H9 (cell line): Measurements from ENCODE around the gene GALNT9. TPM values are rescaled to one million over a fixed set of nuclear protein-coding genes. Genes with fewer than 3 reads are reported as not detected.

Experiments
- DNase-seq: peaks from one replicate; pipeline ENCODE4 v3.0.0-alpha.2; 2017
- H2AFZ ChIP-seq: one replicate; pipeline ENCODE4 v1.6.1; 2013; ENCODE audit warnings: mild to moderate bottlenecking, low read length, control low read depth, moderate library complexity
- H2AK5ac ChIP-seq: 2 replicates; pipeline ENCODE4 v1.6.1; 2013; ENCODE audit warnings: low read length, control low read depth, mixed read lengths; ENCODE audit not compliant: insufficient read length
- H2BK120ac ChIP-seq: one replicate; pipeline ENCODE4 v1.6.1; 2013; ENCODE audit warnings: low read depth, mild to moderate bottlenecking, low read length, control low read depth, inconsistent platforms; ENCODE audit not compliant: poor library complexity, severe bottlenecking
- H2BK12ac ChIP-seq: 2 replicates; pipeline ENCODE4 v1.6.1; 2013; ENCODE audit warnings: low read length, control low read depth, mixed read lengths, low read depth; ENCODE audit not compliant: insufficient read length
- H2BK15ac ChIP-seq: 2 replicates; pipeline ENCODE4 v1.6.1; 2013; ENCODE audit warnings: low read depth, low read length, control low read depth
- H2BK20ac ChIP-seq: one replicate; pipeline ENCODE4 v1.6.1; 2013; ENCODE audit warnings: low read depth, mild to moderate bottlenecking, low read length, control low read depth, inconsistent platforms; ENCODE audit not compliant: poor library complexity, severe bottlenecking
- H2BK5ac ChIP-seq: 2 replicates; pipeline ENCODE4 v1.6.1; 2013; ENCODE audit warnings: low read length, control low read depth, mixed read lengths; ENCODE audit not compliant: insufficient read length
- H3K14ac ChIP-seq: 2 replicates; pipeline ENCODE4 v1.6.1; 2013; ENCODE audit warnings: low read length, control low read depth; ENCODE audit not compliant: insufficient read depth
- H3K18ac ChIP-seq: 2 replicates; pipeline ENCODE4 v1.6.1; 2013; ENCODE audit warnings: low read depth, mild to moderate bottlenecking, mixed read lengths, low read length, control low read depth; ENCODE audit not compliant: insufficient read length
- H3K23ac ChIP-seq: 2 replicates; pipeline ENCODE4 v1.6.1; 2013; ENCODE audit warnings: low read length, control low read depth, mixed read lengths, low read depth; ENCODE audit not compliant: insufficient read length
- H3K23me2 ChIP-seq: 2 replicates; pipeline ENCODE4 v1.6.1; 2013; ENCODE audit warnings: low read depth, mild to moderate bottlenecking, mixed read lengths, low read length, control low read depth; ENCODE audit not compliant: insufficient read length, poor library complexity, severe bottlenecking
- H3K27ac ChIP-seq: 2 replicates; pipeline ENCODE4 v1.5.1; 2013; ENCODE audit warnings: low read length, control low read depth, mixed read lengths, low read depth; ENCODE audit not compliant: insufficient read length
- H3K27me3 ChIP-seq: 2 replicates; pipeline ENCODE4 v1.6.1; 2013; ENCODE audit warnings: low read length, control low read depth, inconsistent platforms; ENCODE audit not compliant: insufficient read depth
- H3K4ac ChIP-seq: 2 replicates; pipeline ENCODE4 v1.6.1; 2013; ENCODE audit warnings: low read depth, mild to moderate bottlenecking, control low read depth, inconsistent platforms, low read length, moderate library complexity
- H3K4me1 ChIP-seq: 2 replicates; pipeline ENCODE4 v1.6.1; 2013; ENCODE audit warnings: low read length, control low read depth, inconsistent platforms; ENCODE audit not compliant: insufficient read depth
- H3K4me2 ChIP-seq: 2 replicates; pipeline ENCODE4 v1.6.1; 2013; ENCODE audit warnings: low read length, control low read depth, mixed read lengths; ENCODE audit not compliant: insufficient read length, insufficient read depth
- H3K56ac ChIP-seq: 2 replicates; pipeline ENCODE4 v1.6.1; 2013; ENCODE audit warnings: low read depth, mild to moderate bottlenecking, mixed read lengths, low read length, control low read depth; ENCODE audit not compliant: insufficient read length
- H3K79me1 ChIP-seq: 2 replicates; pipeline ENCODE4 v1.6.1; 2013; ENCODE audit warnings: low read depth, mild to moderate bottlenecking, moderate library complexity, low read length, control low read depth, inconsistent platforms; ENCODE audit not compliant: insufficient read depth, poor library complexity, severe bottlenecking
- H3K79me2 ChIP-seq: 2 replicates; pipeline ENCODE4 v1.6.1; 2013; ENCODE audit warnings: low read length, control low read depth, inconsistent platforms; ENCODE audit not compliant: insufficient read depth
- H3K9ac ChIP-seq: 2 replicates; pipeline ENCODE4 v1.6.1; 2013; ENCODE audit warnings: low read length, control low read depth, mixed read lengths; ENCODE audit not compliant: insufficient read length; ENCODE audit errors: extremely low read depth
- H3K9me3 ChIP-seq: one replicate; pipeline ENCODE4 v1.6.1; 2013; ENCODE audit warnings: low read depth, low read length, inconsistent platforms; ENCODE audit not compliant: control insufficient read depth
- H3T11ph ChIP-seq: one replicate; pipeline ENCODE4 v1.6.1; 2013; ENCODE audit warnings: mild to moderate bottlenecking, low read length, control low read depth, inconsistent platforms
- H4K20me1 ChIP-seq: one replicate; pipeline ENCODE4 v1.6.1; 2013; ENCODE audit not compliant: control insufficient read depth, insufficient read length, insufficient read depth
- H4K5ac ChIP-seq: 2 replicates; pipeline ENCODE4 v1.6.1; 2013; ENCODE audit warnings: low read depth, mild to moderate bottlenecking, mixed read lengths, low read length, control low read depth; ENCODE audit not compliant: insufficient read length
- H4K8ac ChIP-seq: replicated peaks from 2 replicates; pipeline ENCODE4 v1.6.1; 2013; ENCODE audit warnings: low read length, control low read depth, mixed read lengths, low read depth; ENCODE audit not compliant: insufficient read length
- H4K91ac ChIP-seq: 2 replicates; pipeline ENCODE4 v1.6.1; 2013; ENCODE audit warnings: low read depth, mild to moderate bottlenecking, moderate library complexity, mixed read lengths, low read length, control low read depth; ENCODE audit not compliant: insufficient read length
- H3K27ac Mint-ChIP-seq, 3 experiments: 2 replicates in 2 of 3; 3 replicates in 1 of 3; pipeline ENCODE4 v1.8.0; 2020 to 2021; ENCODE audit warnings: mixed read lengths in 3 of 3, mild to moderate bottlenecking in 1 of 3, moderate library complexity in 1 of 3
- H3K27me3 Mint-ChIP-seq: 2 replicates; pipeline ENCODE4 v1.8.0; 2021; ENCODE audit warnings: low read depth, mild to moderate bottlenecking, moderate library complexity, mixed read lengths
- H3K36me3 Mint-ChIP-seq, 3 experiments: 2 replicates in 2 of 3; 3 replicates in 1 of 3; pipeline ENCODE4 v1.8.0; 2020 to 2021; ENCODE audit warnings: low read depth in 3 of 3, mixed read lengths in 3 of 3; ENCODE audit not compliant: insufficient read depth in 1 of 3
- H3K4me1 Mint-ChIP-seq, 2 experiments: 2 replicates each; pipeline ENCODE4 v1.8.0; 2020; ENCODE audit warnings: mixed read lengths in 2 of 2
- H3K4me3 Mint-ChIP-seq, 2 experiments: 2 replicates in 1 of 2; 3 replicates in 1 of 2; pipeline ENCODE4 v1.8.0; 2020 to 2021; ENCODE audit warnings: mild to moderate bottlenecking in 2 of 2, mixed read lengths in 2 of 2, moderate library complexity in 1 of 2
- H3K9me3 Mint-ChIP-seq, 2 experiments: 2 replicates in 1 of 2; 3 replicates in 1 of 2; pipeline ENCODE4 v1.8.0; 2020; ENCODE audit warnings: mild to moderate bottlenecking in 2 of 2, mixed read lengths in 2 of 2, moderate library complexity in 1 of 2
- WGBS: extraction: QIAGEN DNeasy Blood & Tissue Kit; methylation state at CpG from one replicate; pipeline ENCODE4 v1.1.7; 2013; ENCODE audit warnings: missing lambda C conversion rate, low lambda C conversion rate, mixed read lengths; ENCODE audit not compliant: insufficient read length; ENCODE audit errors: extremely low coverage; 5-methylcytosine and 5-hydroxymethylcytosine counted together
- total RNA-seq: library from RNA; stranded (reverse); gene quantifications from 2 replicates; pipeline ENCODE4 v1.2.1, GENCODE V29; 2021
- TF ChIP-seq, protein P1 (sequence below): fragments of 200-600 bp; sonication (generic); conservative IDR thresholded peaks from 3 replicates; pipeline ENCODE4 v1.8.0; 2021; ENCODE audit warnings: antibody characterized with exemption, mild to moderate bottlenecking

The GALNT9 gene
- total RNA-seq, 1 experiment from 2014 or later = 0.35 TPM

DNA sequence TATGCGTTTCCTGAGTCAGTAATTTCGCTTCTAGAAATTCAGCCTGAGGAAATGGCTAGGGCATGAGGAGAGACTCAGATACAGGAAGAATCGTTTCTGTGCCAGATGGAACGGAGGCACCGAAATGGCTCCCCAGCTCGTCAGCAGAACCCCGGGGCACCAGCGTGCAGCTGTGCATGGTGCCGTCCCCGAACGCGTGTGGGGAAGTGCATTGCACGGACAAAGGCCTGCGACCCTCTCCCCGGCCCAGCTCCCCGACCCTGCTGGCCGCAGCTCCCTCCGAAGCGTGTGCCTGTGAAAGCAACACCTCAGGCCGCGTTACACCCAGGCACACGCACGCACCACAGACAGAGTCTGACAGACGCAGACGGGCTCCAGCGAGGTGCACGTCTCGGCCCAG lies 102.3 kb downstream of the GALNT9 start:
- no peak overlapping the region for H3K27ac Mint-ChIP-seq
- Histone ChIP-seq H2BK120ac (no peak overlapping the region), H3K23ac (no peak overlapping the region), H3K9me3 (no peaks in the 10 kb centered on the region), H3K14ac (no peak overlapping the region), H2AFZ (no peak overlapping the region), H4K5ac (no peak overlapping the region), H2BK12ac (no peak overlapping the region), H2AK5ac (no peak overlapping the region), H3K23me2 (no peaks in the 10 kb centered on the region), H3K4me1 (no peaks in the 10 kb centered on the region), H3K56ac (no peak overlapping the region), H2BK20ac (no peak overlapping the region), H2BK15ac (no peak overlapping the region), H2BK5ac (no peak overlapping the region), H3T11ph (no peak overlapping the region), H3K9ac (no peak overlapping the region), H3K4me2 (no peak overlapping the region), H4K20me1 (no peaks in the 10 kb centered on the region), H3K79me2 (no peaks in the 10 kb centered on the region), H4K91ac (no peak overlapping the region), H3K27ac (no peak overlapping the region), H3K27me3 (no peaks in the 10 kb centered on the region; the same call in 1 of the 2 replicates), H4K8ac (no peak overlapping the region), H3K79me1 (no peaks in the 10 kb centered on the region), H3K18ac (no peak overlapping the region), H3K4ac (no peak overlapping the region)
- peaks cover 0 to 3% of the 10 kb centered on the region in 2 experiments; a peak in 2 of 5 replicates for H3K9me3 Mint-ChIP-seq
- peaks cover 14% of the 10 kb centered on the region for H3K27me3 Mint-ChIP-seq
- DNase-seq = no peak
- no peaks in the 10 kb centered on the region for H3K36me3 Mint-ChIP-seq
- TF ChIP-seq, protein P1, sequence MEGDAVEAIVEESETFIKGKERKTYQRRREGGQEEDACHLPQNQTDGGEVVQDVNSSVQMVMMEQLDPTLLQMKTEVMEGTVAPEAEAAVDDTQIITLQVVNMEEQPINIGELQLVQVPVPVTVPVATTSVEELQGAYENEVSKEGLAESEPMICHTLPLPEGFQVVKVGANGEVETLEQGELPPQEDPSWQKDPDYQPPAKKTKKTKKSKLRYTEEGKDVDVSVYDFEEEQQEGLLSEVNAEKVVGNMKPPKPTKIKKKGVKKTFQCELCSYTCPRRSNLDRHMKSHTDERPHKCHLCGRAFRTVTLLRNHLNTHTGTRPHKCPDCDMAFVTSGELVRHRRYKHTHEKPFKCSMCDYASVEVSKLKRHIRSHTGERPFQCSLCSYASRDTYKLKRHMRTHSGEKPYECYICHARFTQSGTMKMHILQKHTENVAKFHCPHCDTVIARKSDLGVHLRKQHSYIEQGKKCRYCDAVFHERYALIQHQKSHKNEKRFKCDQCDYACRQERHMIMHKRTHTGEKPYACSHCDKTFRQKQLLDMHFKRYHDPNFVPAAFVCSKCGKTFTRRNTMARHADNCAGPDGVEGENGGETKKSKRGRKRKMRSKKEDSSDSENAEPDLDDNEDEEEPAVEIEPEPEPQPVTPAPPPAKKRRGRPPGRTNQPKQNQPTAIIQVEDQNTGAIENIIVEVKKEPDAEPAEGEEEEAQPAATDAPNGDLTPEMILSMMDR = no peak
- H3K4me1 Mint-ChIP-seq = no peaks in the 10 kb centered on the region
- no peak overlapping the region for H3K4me3 Mint-ChIP-seq
- no CpG with 5 or more reads among the region's 28 CpGs for WGBS
